Measurements from ENCODE around the gene DDX49. TPM values are rescaled to one million over a fixed set of nuclear protein-coding genes. Genes with fewer than 3 reads are reported as not detected.

Gene DDX49
- total RNA-seq, 1 experiment from 2014 or later = 68.8 TPM

DNA sequence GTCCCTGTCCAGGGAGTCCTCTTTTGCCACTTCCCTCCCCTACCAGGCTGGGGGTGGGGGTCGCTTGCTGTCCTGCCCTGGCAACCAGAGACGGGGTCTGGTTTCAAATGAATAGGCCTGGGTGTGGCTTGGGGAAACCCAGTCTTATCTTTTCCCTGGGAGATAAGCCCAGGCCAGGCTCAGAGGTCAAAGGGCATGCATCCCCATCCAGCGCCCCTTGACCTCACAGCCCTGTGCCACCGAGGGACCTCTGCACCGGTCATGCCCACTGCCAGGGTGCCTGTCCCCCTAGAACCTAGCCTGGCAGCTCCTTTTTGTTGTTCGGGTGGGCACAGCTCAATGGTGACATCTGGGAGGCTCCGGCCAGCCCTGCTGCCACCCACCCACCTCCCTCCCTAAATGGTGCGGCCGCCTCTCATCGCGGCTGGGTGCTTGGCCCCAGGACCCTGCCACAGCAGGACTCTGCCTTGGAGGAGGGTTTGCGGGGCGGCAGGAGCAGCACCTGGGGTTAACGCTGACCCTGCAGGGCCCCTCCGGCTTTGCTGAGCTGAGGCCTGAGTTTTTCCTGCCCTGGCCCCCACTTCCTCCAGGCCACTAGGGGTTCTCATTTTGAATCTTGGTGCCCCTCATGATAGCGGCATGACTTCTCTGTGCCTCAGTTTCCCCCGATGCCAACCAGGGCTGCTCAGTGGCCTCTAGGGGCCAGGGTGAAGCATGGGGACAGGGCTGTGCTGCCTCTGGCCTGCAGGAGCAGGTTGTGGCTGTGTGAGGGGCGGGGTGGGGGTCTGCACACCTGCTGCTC lies 20.7 kb upstream of the DDX49 start:
- POLR2A ChIA-PET (ENCODE audit: low non-redundant PET) = no interaction called here
- DNase-seq (ENCODE audit: low spot score) = no peak

DNA sequence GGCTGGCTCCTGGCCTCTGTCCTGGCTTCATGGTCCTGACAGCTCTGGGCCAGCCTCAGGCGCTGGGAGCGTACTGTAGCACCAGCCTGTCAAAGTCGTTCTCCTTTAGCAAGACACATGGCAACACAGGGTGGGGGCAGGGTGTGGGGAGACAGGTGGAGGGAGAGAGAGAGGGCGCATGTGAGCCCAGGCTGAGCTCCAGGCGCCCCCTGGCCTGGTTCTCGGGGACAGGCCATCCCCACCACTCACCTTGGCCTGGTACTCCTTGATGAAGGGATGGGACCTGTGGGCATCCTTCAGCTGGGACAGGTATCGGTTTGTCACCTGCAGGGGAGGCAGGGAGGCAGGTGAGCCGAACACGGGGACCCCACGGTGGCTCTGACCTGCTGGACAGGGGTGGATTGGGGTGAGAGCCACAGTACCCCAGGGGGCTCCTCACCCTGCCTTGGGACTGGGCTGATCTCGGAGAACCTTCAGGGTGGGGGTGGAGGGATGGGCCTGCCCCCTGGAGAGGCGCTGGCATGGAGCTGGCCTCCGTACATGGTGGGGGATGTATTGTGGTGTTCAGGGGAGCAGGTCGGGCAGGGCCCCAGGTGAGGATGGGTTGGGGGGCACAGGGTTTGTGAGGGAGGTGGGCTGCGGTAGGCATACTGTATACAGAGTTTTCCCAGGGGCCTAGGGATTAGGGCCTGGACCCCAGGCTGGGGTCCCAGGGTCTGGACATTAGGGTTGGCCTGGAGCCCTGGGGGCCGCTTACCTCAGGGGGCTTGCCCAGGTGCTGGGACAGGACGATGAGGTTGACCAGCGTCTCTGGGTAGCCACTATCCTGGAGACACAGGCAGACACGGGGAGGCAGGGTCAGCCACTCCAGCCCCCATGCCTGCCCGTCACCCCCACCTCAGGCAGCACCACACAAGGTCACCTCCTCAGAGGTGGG lies 19.6 kb upstream of the DDX49 start:
- H3K27me3 ChIP-seq (replicated peaks; ENCODE audit: insufficient read depth, low read depth, low read length, poor library complexity) = no peaks in the 10 kb centered on the region
- no peak overlapping the region for H3K27ac ChIP-seq (ENCODE audit: low read depth, low read length, poor library complexity, severe bottlenecking)
- peaks cover 3% of the 10 kb centered on the region for H3K4me1 ChIP-seq (ENCODE audit: insufficient read depth, low read length, poor library complexity, severe bottlenecking)
- intact Hi-C loops (cut with micrococcal nuclease; ENCODE audit: unreplicated experiment) = no loop called here
- CTCF ChIA-PET = no interaction called here
- BruUV-seq (replicated peaks) = no TSS peak
- no peaks in the 10 kb centered on the region for H3K9me3 ChIP-seq (ENCODE audit: low read depth, low read length, poor library complexity, severe bottlenecking)
- TF ChIP-seq, protein P1, sequence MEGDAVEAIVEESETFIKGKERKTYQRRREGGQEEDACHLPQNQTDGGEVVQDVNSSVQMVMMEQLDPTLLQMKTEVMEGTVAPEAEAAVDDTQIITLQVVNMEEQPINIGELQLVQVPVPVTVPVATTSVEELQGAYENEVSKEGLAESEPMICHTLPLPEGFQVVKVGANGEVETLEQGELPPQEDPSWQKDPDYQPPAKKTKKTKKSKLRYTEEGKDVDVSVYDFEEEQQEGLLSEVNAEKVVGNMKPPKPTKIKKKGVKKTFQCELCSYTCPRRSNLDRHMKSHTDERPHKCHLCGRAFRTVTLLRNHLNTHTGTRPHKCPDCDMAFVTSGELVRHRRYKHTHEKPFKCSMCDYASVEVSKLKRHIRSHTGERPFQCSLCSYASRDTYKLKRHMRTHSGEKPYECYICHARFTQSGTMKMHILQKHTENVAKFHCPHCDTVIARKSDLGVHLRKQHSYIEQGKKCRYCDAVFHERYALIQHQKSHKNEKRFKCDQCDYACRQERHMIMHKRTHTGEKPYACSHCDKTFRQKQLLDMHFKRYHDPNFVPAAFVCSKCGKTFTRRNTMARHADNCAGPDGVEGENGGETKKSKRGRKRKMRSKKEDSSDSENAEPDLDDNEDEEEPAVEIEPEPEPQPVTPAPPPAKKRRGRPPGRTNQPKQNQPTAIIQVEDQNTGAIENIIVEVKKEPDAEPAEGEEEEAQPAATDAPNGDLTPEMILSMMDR (conservative IDR thresholded peaks at IDR 0.05; ENCODE audit: low read depth, low read length) = no peak
- no peak for TF ChIP-seq EZH2 (IDR thresholded peaks at IDR 0.05; ENCODE audit: borderline replicate concordance, low read depth, low read length, poor library complexity, severe bottlenecking)
- H3K36me3 ChIP-seq (ENCODE audit: insufficient read depth, low read length, poor library complexity, severe bottlenecking) = no peaks in the 10 kb centered on the region
- DNase-seq (ENCODE audit: low spot score) = no peak
- POLR2A ChIA-PET (ENCODE audit: low non-redundant PET) = no interaction called here
- no peak overlapping the region for H3K4me3 ChIP-seq (ENCODE audit: low read depth, low read length, poor library complexity, severe bottlenecking)

More for the DNA sequence above, 20.7 kb upstream of the DDX49 start:
- H3K27ac ChIP-seq (ENCODE audit: low read depth, low read length, poor library complexity, severe bottlenecking) = no peak overlapping the region
- no peak overlapping the region for H3K4me3 ChIP-seq (ENCODE audit: low read depth, low read length, poor library complexity, severe bottlenecking)
- H3K9me3 ChIP-seq (ENCODE audit: low read depth, low read length, poor library complexity, severe bottlenecking) = no peaks in the 10 kb centered on the region
- CTCF ChIA-PET = interaction anchor here (0.7 kb wide), 1 partner anchor 22 kb away, joined by 21 read pairs; no protein-coding TSS in a partner anchor
- BruUV-seq (replicated peaks) = no TSS peak
- no peaks in the 10 kb centered on the region for H3K27me3 ChIP-seq (replicated peaks; ENCODE audit: insufficient read depth, low read depth, low read length, poor library complexity)
- H3K4me1 ChIP-seq (ENCODE audit: insufficient read depth, low read length, poor library complexity, severe bottlenecking) = peaks cover 10% of the 10 kb centered on the region
- intact Hi-C loops (cut with micrococcal nuclease; ENCODE audit: unreplicated experiment) = no loop called here
- no peak for TF ChIP-seq EZH2 (IDR thresholded peaks at IDR 0.05; ENCODE audit: borderline replicate concordance, low read depth, low read length, poor library complexity, severe bottlenecking)
- TF ChIP-seq, protein P1 (conservative IDR thresholded peaks at IDR 0.05; ENCODE audit: low read depth, low read length) = no peak
- H3K36me3 ChIP-seq (ENCODE audit: insufficient read depth, low read length, poor library complexity, severe bottlenecking) = no peaks in the 10 kb centered on the region

DNA sequence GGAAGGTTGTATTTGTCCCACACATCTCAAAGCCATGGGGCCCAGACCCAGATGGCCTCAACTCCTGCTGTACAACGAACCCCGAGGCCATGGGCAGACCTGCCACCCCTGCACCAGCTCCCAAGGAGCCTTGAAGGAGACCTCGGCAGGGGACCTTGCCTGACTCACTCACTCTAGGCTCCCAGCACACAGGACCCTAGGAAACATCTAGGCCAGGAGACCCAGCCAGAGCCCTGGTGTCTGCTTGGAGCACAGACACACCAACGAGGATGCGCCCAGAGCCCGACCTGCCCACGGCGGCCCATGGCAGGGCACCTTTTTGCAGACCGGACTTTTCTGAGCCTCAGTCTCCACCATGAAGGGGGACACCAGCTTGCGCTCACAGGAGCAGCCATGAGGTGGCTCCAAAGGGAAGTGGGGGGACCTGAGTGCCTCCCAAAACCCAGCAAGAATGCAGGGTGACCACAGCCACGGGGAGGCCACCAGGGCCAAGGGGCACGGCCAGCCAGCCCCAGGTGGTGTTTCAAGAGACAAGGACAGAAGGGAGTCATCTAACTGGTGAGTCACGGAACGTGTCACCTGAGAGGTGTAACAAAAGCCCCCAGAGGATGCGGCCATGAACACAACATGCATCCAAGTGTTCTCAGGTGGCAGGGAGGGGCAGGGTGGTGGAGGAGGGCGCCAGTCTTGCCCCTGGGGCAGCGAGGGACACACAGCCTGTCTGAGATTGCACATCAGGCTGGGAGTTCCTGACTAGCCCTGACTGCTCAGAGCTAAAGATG lies 18.6 kb upstream of the DDX49 start:
- Histone ChIP-seq H3K27ac (ENCODE audit: low read depth, low read length, poor library complexity, severe bottlenecking) (no peak overlapping the region), H3K36me3 (ENCODE audit: insufficient read depth, low read length, poor library complexity, severe bottlenecking) (peaks cover 3% of the 10 kb centered on the region), H3K27me3 (replicated peaks; ENCODE audit: insufficient read depth, low read depth, low read length, poor library complexity) (no peaks in the 10 kb centered on the region), H3K9me3 (ENCODE audit: low read depth, low read length, poor library complexity, severe bottlenecking) (no peaks in the 10 kb centered on the region), H3K4me3 (ENCODE audit: low read depth, low read length, poor library complexity, severe bottlenecking) (no peak overlapping the region), H3K4me1 (ENCODE audit: insufficient read depth, low read length, poor library complexity, severe bottlenecking) (no peaks in the 10 kb centered on the region)
- POLR2A ChIA-PET (ENCODE audit: low non-redundant PET) = no interaction called here
- intact Hi-C loops (cut with micrococcal nuclease; ENCODE audit: unreplicated experiment) = no loop called here
- CTCF ChIA-PET = no interaction called here
- DNase-seq (ENCODE audit: low spot score) = no peak
- BruUV-seq (replicated peaks) = no TSS peak
- TF ChIP-seq EZH2 (IDR thresholded peaks at IDR 0.05; ENCODE audit: borderline replicate concordance, low read depth, low read length, poor library complexity, severe bottlenecking) = no peak
- TF ChIP-seq, protein P1 (conservative IDR thresholded peaks at IDR 0.05; ENCODE audit: low read depth, low read length) = no peak
